ENCODE measurements around the gene DUOX1.

The DUOX1 gene

GRCh38 chr15:45143946-45144345 is 14.2 kb downstream of the DUOX1 start:
- no peak for DNase-seq (ENCODE audit: low read depth in 3 of 3)

DNA sequence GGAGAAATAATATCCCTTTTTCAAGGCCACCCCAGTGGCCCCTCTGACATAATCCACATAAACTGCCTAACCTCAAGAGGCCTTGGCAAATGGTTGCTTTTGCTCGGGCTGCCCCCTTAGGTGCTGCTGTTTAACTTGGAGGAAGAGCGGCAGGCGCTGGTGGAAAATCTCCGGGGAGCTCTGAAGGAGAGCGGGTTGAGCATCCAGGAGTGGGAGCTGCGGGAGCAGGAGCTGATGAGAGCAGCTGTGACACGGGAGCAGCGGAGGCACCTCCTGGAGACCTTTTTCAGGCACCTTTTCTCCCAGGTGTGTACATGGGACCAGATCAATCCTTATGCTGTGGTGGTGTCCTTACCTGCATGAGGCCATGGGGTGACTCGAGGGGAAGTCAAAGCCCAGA is 15.0 kb downstream of the DUOX1 start:
- no peak for DNase-seq (ENCODE audit: low read depth in 3 of 3)

DNA sequence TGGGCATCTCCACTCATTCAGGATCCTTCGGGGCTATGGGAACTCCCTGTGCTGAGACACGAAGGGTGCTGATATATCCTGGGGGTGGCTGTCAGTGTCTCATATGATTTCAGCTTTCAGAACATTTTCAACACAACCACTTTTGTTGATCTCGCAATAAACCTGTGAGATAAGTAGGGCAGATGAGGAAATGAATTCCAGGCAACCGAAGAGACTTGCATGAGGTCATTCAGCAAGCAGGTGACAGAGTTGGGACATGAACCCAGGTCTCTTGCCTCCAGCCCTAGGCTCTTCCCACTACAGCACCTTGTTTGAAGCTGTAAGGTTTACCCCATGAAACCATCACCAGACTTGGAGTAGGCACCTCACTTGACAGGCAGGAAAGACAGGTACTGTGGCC is 16.6 kb downstream of the DUOX1 start:
- no peak for DNase-seq (ENCODE audit: low read depth in 3 of 3)

DNA sequence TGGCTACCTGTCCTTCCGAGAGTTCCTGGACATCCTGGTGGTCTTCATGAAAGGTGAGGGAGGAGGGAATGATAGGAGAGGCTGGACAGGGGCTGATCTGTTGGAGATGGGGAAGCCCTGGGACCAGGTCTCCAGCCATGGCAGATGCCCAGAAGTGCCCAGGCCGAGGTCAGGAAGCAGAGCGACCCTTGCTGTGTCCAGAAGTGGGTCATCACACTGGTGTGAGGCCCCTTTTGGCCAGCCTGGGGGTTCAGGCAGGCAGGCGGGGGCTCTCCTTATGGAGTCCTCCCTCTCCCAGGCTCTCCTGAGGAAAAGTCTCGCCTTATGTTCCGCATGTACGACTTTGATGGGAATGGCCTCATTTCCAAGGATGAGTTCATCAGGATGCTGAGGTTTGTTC is 17.8 kb downstream of the DUOX1 start:
- DNase-seq (ENCODE audit: low read depth in 3 of 3), result no peak

DNA sequence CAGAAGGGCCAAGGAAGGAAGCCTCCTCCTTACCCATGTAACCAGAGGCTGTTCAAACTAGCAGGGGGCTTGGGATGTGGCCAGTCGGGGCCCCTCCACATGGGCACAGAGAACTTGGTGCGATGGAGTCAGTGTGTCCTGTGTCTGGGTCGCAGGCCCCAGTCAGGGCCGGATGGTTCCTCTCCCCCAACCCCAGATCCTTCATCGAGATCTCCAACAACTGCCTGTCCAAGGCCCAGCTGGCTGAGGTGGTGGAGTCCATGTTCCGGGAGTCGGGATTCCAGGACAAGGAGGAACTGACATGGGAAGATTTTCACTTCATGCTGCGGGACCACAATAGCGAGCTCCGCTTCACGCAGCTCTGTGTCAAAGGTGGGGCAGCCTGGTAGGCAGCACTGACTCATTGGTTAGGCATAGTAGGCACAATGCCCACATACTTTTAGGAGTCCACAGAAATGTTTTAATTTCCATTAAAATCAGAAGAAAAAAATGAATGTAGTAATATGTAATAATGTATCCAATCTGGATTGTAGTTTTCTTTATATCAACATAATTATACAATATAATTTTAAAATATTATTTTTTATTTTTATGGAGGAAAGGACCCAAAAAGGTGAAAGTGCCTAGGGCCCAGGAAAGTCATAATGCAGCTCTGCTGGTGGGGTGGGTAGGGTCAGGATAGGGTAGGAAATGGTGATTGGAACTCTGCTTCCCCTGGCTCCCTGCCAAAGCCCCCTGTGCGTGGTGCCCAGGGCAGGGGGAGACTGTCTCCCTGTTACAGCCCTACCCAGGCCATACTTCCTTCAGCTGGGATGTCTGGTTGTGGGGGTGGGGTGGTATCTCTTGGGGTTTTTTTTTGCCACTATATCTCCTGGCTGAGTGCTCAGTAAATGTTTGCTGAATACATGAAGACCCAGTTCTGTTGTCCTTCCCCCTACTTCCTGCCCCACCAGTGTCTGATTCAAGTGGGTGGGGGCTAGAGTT is 18.6 kb downstream of the DUOX1 start:
- DNase-seq (ENCODE audit: low read depth in 3 of 3), result no peak

- no peak for DNase-seq (ENCODE audit: low read depth in 3 of 3)
Observed at GRCh38 chr15:45149060-45149459, 19.3 kb downstream of the DUOX1 start.

- no peak for DNase-seq (ENCODE audit: low read depth in 3 of 3)
Observed at GRCh38 chr15:45150481-45150880, 20.7 kb downstream of the DUOX1 start.

GRCh38 chr15:45150997-45151396 is 21.2 kb downstream of the DUOX1 start:
- no peak for DNase-seq (ENCODE audit: low read depth in 3 of 3)

- no peak for DNase-seq (ENCODE audit: low read depth in 3 of 3)
Observed at GRCh38 chr15:45151998-45152828, 22.4 kb downstream of the DUOX1 start.

DNA sequence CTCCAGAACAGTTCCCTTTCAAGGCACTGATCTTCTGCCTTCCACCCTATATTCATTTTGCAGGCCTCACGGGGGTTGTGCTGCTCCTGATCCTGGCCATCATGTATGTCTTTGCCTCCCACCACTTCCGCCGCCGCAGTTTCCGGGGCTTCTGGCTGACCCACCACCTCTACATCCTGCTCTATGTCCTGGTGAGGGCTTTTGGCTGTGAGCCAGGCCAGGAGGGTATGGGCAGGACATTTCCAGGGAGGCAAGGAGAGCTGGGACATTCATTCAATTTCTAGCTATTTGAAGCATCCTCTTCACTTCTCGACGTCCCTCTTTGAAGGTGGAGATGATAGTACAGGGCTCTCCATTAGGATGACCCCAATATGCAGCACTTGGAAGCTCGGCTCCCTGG is 25.9 kb downstream of the DUOX1 start:
- no peak for DNase-seq (ENCODE audit: low read depth in 3 of 3)

DNA sequence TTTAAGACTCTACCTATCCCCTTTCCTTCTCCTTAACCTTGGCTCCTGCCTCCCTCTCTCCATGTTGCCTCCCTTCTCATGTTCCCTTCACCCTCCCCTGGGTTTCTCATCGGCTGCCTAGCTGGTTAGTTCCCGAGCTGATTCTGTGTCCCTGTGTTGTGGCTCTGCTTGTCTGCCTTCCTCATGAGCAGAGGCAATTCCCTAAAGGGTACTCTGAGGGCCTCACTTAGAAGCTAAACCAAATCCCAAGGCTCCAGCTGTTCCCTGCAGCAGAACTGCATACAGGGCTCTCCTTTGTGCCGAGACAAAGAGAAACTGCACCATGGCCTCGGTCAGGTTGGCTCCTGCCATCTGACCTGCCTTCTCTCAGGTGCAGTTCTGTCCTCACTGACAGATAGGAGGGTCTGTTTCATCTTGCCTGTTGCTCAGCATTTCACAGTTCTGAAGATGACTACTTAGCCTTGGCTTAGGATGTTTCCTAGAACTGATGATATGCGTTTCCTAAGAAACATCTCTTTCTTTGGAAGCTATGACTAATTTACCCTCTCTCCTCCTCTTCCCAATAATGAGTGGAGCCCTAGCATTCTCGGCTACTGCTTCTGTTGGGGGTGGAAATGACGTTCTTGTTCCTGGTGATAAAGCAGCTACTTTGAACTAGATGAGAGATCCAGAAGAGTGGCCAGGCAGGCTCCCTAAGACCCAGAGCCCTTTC is 27.1 kb downstream of the DUOX1 start:
- no peak for DNase-seq (ENCODE audit: low read depth in 3 of 3)

DNA sequence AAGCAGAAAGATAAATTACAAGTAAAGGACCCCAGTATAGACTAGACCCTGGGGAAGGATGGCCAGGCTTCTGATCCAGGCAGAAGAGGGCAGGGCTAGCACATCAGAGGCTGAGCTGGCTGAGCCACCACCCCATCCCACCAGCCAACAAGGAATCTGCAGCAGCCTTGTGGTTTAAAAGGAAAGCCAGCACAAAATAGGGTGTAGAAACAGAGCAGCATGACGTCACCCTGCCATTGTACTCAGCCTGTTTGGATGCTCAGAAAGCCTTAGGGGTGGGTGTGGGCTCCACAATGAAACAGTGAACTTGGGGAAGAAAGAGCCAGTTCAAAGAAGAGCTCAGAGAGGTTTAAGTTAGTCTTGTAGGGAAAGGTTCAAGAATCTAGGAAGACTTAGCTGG is 28.2 kb downstream of the DUOX1 start:
- no peak for DNase-seq (ENCODE audit: low read depth in 3 of 3)

- DNase-seq (ENCODE audit: low read depth in 3 of 3), result no peak
Observed at GRCh38 chr15:45161666-45162065, 31.9 kb downstream of the DUOX1 start.

GRCh38 chr15:45162771-45163507 is 33.1 kb downstream of the DUOX1 start:
- DNase-seq (ENCODE audit: low read depth in 3 of 3), result peak; percentile 17 to 55 (median 36)

GRCh38 chr15:45163508-45163856 is 33.7 kb downstream of the DUOX1 start:
- DNase-seq (ENCODE audit: low read depth in 3 of 3), result no peak

GRCh38 chr15:45164914-45165313 is 35.1 kb downstream of the DUOX1 start:
- DNase-seq (ENCODE audit: low read depth in 3 of 3), result no peak

- DNase-seq (ENCODE audit: low read depth in 3 of 3), result no peak
Observed at GRCh38 chr15:45165536-45165935, 35.7 kb downstream of the DUOX1 start.

- DNase-seq (ENCODE audit: low read depth in 3 of 3), result peak; percentile 63 to 86 (median 68)
Observed at GRCh38 chr15:45166834-45167630, 37.2 kb downstream of the DUOX1 start.

- DNase-seq (ENCODE audit: low read depth in 3 of 3), result no peak
Observed at GRCh38 chr15:45167631-45168205, 37.9 kb downstream of the DUOX1 start.

DNA sequence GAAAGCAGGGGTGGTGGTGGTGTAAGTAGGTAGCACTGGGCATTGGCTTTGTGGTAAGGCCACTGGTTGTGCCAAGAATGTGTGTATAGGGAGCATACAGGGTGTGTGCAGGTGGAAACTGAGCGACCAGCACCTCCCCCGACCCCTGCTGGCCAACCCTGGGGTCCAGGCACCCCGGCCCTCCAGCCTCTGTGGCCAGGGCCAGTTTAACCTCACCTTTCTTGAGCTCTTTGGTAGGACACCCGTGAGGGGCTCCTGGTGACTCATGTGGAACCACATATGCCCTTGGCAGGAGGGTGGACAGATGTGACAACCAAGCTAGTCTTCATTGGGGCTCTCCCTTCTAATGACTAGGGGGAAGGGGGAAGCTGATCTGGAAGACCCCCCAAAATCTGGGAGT is 38.5 kb downstream of the DUOX1 start:
- no peak for DNase-seq (ENCODE audit: low read depth in 3 of 3)

Measured in stimulated activated CD4-positive, alpha-beta T cell treated with anti-CD3 and anti-CD28 coated beads, TNF-alpha, amount 100 ng/mL, for 24 hours (primary cell).